Nephron progenitor cell (in vitro differentiated cells): ENCODE measurements around the gene GATAD2A.
A peak's percentile ranks its signal among the peaks of the same experiment; 100 is the strongest.

Source experiments
- DNase-seq: peaks from one replicate; pipeline ENCODE4 v3.0.0; 2021
- H3K27ac Mint-ChIP-seq: 2 replicates; pipeline ENCODE4 v1.8.0; 2021; ENCODE audit warnings: mild to moderate bottlenecking, moderate library complexity, mixed read lengths
- H3K27me3 Mint-ChIP-seq: 2 replicates; pipeline ENCODE4 v1.8.0; 2021; ENCODE audit warnings: mild to moderate bottlenecking, low read depth, mixed read lengths; ENCODE audit not compliant: poor library complexity
- H3K36me3 Mint-ChIP-seq: 2 replicates; pipeline ENCODE4 v1.8.0; 2021; ENCODE audit warnings: low read depth, mixed read lengths
- H3K4me1 Mint-ChIP-seq: 2 replicates; pipeline ENCODE4 v1.8.0; 2021; ENCODE audit warnings: mixed read lengths
- H3K4me3 Mint-ChIP-seq: 2 replicates; pipeline ENCODE4 v1.8.0; 2021; ENCODE audit warnings: mild to moderate bottlenecking, moderate library complexity, mixed read lengths
- H3K9me3 Mint-ChIP-seq: 2 replicates; pipeline ENCODE4 v1.8.0; 2021; ENCODE audit warnings: mild to moderate bottlenecking, moderate library complexity, mixed read lengths
- TF ChIP-seq, protein P1 (sequence below): fragments of 200-600 bp; sonication (generic); IDR thresholded peaks from 2 replicates; pipeline ENCODE4 v1.5.0; 2021; ENCODE audit warnings: antibody characterized with exemption

Gene GATAD2A

DNA sequence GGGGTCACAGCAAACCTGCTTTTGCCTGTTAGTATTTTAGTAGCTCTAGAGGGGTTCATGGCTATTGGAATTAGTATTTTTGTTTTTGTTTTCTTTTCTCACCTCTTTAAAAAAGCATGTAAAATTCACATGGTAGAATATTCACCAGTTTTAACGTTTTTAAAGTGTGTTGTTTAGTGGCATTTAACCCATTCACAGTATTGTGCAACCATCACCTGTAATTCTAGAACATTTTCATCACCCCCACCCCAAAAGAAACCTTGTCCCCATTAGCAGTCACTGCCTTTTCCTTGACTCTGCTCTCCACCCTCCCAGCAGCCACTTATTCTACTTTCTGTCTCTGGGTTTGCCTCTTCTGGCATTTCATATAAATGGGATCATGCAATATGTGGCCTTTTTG is 39.8 kb downstream of the GATAD2A start:
- Mint-ChIP-seq H3K9me3 (no peaks in the 10 kb centered on the region), H3K27ac (peak overlapping the region; percentile 60), H3K4me3 (no peak overlapping the region), H3K27me3 (no peaks in the 10 kb centered on the region), H3K36me3 (peaks cover 22% of the 10 kb centered on the region), H3K4me1 (peaks cover 31% of the 10 kb centered on the region)
- TF ChIP-seq, protein P1, sequence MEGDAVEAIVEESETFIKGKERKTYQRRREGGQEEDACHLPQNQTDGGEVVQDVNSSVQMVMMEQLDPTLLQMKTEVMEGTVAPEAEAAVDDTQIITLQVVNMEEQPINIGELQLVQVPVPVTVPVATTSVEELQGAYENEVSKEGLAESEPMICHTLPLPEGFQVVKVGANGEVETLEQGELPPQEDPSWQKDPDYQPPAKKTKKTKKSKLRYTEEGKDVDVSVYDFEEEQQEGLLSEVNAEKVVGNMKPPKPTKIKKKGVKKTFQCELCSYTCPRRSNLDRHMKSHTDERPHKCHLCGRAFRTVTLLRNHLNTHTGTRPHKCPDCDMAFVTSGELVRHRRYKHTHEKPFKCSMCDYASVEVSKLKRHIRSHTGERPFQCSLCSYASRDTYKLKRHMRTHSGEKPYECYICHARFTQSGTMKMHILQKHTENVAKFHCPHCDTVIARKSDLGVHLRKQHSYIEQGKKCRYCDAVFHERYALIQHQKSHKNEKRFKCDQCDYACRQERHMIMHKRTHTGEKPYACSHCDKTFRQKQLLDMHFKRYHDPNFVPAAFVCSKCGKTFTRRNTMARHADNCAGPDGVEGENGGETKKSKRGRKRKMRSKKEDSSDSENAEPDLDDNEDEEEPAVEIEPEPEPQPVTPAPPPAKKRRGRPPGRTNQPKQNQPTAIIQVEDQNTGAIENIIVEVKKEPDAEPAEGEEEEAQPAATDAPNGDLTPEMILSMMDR: no peak
- no peak for DNase-seq

DNA sequence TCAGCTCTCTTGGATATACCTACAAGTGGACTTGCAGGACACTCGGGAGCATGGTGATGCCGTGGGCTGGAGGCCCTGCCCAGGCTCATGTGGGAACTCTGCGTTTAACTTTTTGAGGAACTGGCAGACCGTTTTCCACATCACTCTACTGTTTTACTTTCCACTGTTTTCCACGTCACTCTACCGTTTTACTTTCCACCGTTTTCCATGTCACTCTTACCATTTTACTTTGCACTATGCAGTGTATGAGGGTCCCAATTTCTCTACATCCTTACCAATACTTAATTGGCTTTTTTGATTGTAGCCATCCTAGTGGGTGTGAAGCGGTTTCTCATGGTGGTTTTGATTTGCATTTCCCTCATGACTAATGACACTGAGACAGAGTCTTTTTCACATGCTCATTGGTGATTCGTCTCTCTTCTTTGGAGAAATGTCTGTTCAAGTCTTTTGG is 40.5 kb downstream of the GATAD2A start:
- no peak overlapping the region for H3K27ac Mint-ChIP-seq
- TF ChIP-seq, protein P1: no peak
- no peaks in the 10 kb centered on the region for H3K27me3 Mint-ChIP-seq
- H3K36me3 Mint-ChIP-seq: peaks cover 22% of the 10 kb centered on the region
- no peak overlapping the region for H3K4me3 Mint-ChIP-seq
- peaks cover 31% of the 10 kb centered on the region for H3K4me1 Mint-ChIP-seq
- DNase-seq: no peak
- H3K9me3 Mint-ChIP-seq: no peaks in the 10 kb centered on the region

DNA sequence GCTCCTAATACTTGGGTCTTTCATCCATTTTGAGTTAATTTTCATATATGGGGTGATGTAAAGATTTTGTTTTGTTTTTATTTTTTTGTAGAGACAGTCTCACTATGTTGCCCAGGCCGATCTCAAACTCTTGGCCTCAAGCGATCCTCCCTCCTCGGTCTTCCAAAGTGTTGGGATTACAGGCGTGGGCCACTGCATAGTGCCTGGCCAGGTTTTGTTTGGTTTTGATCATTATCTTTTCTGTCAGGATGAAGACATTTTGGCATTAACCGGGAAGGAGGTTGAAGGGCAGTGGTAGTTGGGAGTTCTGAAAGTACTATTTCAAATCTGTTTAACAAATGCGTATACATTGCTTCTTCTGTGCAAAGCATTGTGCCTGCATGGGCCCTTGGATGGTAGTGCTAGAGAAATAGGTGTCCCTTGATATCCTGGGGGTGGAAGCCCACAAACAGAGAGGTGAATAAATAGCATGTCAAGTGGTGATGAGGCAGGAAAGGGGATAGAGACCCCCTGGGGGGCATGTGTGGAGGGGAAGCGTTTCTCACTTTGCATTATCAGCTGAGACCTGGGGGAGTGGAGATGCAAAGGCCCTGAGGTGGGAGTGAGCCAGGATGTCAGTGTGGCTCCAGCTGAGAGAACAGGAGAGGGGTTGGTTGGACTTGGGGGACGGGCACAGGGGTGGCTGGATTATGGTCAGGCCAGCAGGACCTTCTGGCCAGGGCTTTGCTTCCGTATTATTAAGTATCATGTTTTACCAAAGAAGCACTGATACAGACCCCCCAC is 41.4 kb downstream of the GATAD2A start:
- DNase-seq: no peak
- H3K4me3 Mint-ChIP-seq: no peak overlapping the region
- H3K9me3 Mint-ChIP-seq: no peaks in the 10 kb centered on the region
- peaks cover 22% of the 10 kb centered on the region for H3K36me3 Mint-ChIP-seq
- peak overlapping the region; percentile 77 for H3K27ac Mint-ChIP-seq
- H3K4me1 Mint-ChIP-seq: peaks cover 38% of the 10 kb centered on the region
- TF ChIP-seq, protein P1: no peak
- H3K27me3 Mint-ChIP-seq: no peaks in the 10 kb centered on the region

DNA sequence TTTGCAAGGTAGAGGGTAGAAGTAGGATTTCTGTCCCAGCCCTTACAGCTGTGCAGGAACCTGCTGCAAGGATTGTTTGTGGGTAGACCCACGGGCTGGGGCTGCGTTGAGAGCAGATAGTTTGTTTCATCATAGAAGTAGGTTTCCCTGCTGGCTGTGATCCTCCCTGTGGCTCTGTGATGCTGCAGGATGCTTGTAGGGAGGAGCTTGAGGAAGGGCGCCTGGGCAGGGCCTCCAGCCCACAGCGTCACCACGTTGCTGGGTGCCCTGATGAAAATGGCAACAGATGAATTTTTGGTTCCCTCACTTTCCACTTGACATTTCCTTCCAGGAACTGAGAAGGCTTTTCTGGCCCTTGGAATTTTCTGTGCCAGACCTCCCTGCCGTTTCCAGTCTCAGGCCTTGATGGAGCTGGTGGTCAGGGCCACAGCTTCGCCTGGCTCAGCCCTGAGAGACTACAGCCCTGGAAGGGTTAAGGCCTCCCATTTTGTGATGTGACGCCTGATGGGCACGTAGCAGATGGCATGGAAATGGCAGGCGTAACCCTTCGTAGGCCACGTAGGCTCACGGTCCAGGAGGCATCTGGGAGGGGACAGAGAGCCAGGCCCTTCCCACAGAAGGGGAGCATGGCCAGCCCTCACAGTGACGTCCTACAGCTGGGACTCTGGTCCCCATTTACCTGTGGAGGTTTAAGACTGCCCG is 42.2 kb downstream of the GATAD2A start:
- Mint-ChIP-seq H3K36me3 (peaks cover 22% of the 10 kb centered on the region), H3K9me3 (no peaks in the 10 kb centered on the region), H3K4me1 (peaks cover 46% of the 10 kb centered on the region), H3K27ac (peak overlapping the region; percentile 77), H3K4me3 (no peak overlapping the region), H3K27me3 (no peaks in the 10 kb centered on the region)
- no peak for DNase-seq
- TF ChIP-seq, protein P1: no peak

DNA sequence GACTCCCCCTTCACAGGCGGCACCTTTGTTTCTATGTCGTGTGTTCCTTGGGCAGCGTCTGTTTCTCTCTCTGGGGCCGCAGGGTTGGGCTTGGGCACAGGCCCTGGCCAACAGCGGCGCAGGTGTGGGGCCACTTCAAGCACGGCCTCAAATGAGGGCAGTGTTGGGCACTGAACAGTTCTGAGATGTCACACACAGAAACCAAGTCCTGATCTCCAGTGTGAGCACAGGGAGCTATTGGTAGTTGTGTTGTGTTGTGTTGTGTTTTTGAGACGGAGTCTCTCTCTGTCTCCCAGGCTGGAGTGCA is 42.7 kb downstream of the GATAD2A start:
- Mint-ChIP-seq H3K4me3 (no peak overlapping the region), H3K9me3 (no peaks in the 10 kb centered on the region), H3K27me3 (no peaks in the 10 kb centered on the region), H3K36me3 (peaks cover 20% of the 10 kb centered on the region), H3K27ac (peak overlapping the region; percentile 39), H3K4me1 (peaks cover 49% of the 10 kb centered on the region)
- TF ChIP-seq, protein P1: no peak
- DNase-seq: no peak
